Gastroesophageal sphincter (tissue), 4 donors: ENCODE data around the gene MTSS2. TPM values are rescaled to one million over a fixed set of nuclear protein-coding genes. Genes with fewer than 3 reads are reported as not detected.
A peak's percentile ranks its signal among the peaks of the same experiment; 100 is the strongest.

Experiments
- ATAC-seq: fragments of 150-250 bp; one replicate; pipeline ENCODE4 v1.9.1; 2016; ENCODE audit warnings: mild to moderate bottlenecking, moderate library complexity
- H3K27ac ChIP-seq, 4 donors: fragments of 200-600 bp; sonication (generic) in 3 of 4; 1 replicate in 3 of 4; 2 replicates in 1 of 4; pipeline ENCODE4 v1.5.1; 2016 to 2019
- H3K27me3 ChIP-seq: fragments of 200-600 bp; sonication (generic); one replicate; pipeline ENCODE4 v1.5.1; 2019
- H3K36me3 ChIP-seq, 2 donors: fragments of 200-600 bp; sonication (generic); one replicate each; pipeline ENCODE4 v1.5.1; 2019; ENCODE audit warnings: control low read depth in 1 of 2
- H3K4me1 ChIP-seq, 3 donors: fragments of 200-600 bp; sonication (generic); 1 replicate in 2 of 3; 2 replicates in 1 of 3; pipeline ENCODE4 v1.5.1; 2016 to 2019; ENCODE audit warnings: control low read depth in 2 of 3
- H3K4me3 ChIP-seq, 2 donors: fragments of 200-600 bp; sonication (generic); one replicate each; pipeline ENCODE4 v1.5.1; 2019; ENCODE audit warnings: mild to moderate bottlenecking in 1 of 2, moderate library complexity in 1 of 2
- H3K9me3 ChIP-seq, 3 donors: fragments of 200-600 bp; sonication (generic); one replicate each; pipeline ENCODE4 v1.5.1; 2017 to 2019; ENCODE audit warnings: control low read depth in 2 of 3
- EP300 ChIP-seq: sonication (generic); formaldehyde crosslinking; IDR thresholded peaks from one replicate; pipeline ENCODE4 v1.6.1; 2017; ENCODE audit warnings: antibody characterized with exemption, mild to moderate bottlenecking
- POLR2A ChIP-seq, 2 donors: fragments of 450-650 bp; IDR thresholded peaks; one replicate each; pipeline ENCODE4 v1.6.1; 2017; ENCODE audit warnings: antibody characterized with exemption in 2 of 2, mild to moderate bottlenecking in 2 of 2, moderate library complexity in 1 of 2
- POLR2AphosphoS5 ChIP-seq: sonication (generic); formaldehyde crosslinking; IDR thresholded peaks from one replicate; pipeline ENCODE4 v1.6.1; 2017; ENCODE audit warnings: antibody characterized with exemption
- WGBS, 2 donors: methylation state at CpG; one replicate each; pipeline ENCODE4 v1.1.5; 2018; ENCODE audit warnings: low coverage in 1 of 2; 5-methylcytosine and 5-hydroxymethylcytosine counted together
- total RNA-seq, 4 donors: library from RNA; depleted of rRNA; stranded (reverse); fragments of >200 nt; gene quantifications; one replicate each; pipeline ENCODE4 v1.1.0, GENCODE V29; 2016
- TF ChIP-seq, protein P1 (sequence below), 4 experiments: fragments of 200-600 bp in 2 of 4; fragments of 450-650 bp in 2 of 4; sonication (generic) in 1 of 4; IDR thresholded peaks; one replicate each; pipeline ENCODE4 v1.5.1; 2017 to 2019; ENCODE audit warnings: antibody characterized with exemption in 4 of 4, mild to moderate bottlenecking in 2 of 4, moderate library complexity in 2 of 4

MTSS2 gene
- total RNA-seq, 4 donors from 2014 or later = 70.9 to 234 (median 85.9) TPM

DNA sequence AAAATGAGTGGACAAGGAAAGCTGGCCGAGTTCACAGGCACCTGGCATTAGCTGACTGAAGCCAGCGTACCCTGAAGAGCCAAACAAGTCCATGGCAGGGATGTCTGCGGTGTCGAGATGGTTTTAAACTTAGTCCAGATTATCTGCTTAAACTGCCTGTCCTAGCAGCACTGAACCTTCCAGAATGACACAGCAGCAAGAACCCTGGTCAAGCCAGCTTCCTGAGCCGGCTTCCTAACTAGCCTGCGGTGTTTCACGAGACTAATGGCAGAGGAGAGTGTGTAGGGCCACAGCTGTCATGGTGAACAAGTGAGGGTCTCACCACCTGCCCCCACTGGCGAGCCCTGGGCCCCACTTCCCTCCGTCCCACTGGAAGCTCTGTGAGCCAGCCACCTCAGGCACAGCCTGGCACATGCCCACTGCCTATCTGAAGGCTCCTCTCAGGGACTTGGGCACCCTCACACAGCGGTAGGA lies 28.8 kb upstream of the MTSS2 start:
- Histone ChIP-seq H3K9me3 (no peaks in the 10 kb centered on the region), H3K27me3 (no peaks in the 10 kb centered on the region), H3K4me1 (peaks cover 12 to 77% (median 36%) of the 10 kb centered on the region in 3 donors), H3K4me3 (no peak overlapping the region), H3K27ac (peak overlapping the region; percentile 86 to 96 (median 90)), H3K36me3 (no peaks in the 10 kb centered on the region)
- peak; percentile 8 for ATAC-seq
- 44 to 53% methylated on average over 6 to 8 of the region's 10 CpGs for WGBS, 2 donors
- TF ChIP-seq, protein P1, sequence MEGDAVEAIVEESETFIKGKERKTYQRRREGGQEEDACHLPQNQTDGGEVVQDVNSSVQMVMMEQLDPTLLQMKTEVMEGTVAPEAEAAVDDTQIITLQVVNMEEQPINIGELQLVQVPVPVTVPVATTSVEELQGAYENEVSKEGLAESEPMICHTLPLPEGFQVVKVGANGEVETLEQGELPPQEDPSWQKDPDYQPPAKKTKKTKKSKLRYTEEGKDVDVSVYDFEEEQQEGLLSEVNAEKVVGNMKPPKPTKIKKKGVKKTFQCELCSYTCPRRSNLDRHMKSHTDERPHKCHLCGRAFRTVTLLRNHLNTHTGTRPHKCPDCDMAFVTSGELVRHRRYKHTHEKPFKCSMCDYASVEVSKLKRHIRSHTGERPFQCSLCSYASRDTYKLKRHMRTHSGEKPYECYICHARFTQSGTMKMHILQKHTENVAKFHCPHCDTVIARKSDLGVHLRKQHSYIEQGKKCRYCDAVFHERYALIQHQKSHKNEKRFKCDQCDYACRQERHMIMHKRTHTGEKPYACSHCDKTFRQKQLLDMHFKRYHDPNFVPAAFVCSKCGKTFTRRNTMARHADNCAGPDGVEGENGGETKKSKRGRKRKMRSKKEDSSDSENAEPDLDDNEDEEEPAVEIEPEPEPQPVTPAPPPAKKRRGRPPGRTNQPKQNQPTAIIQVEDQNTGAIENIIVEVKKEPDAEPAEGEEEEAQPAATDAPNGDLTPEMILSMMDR (IDR thresholded peaks at IDR 0.05) = no peak
- no peak for TF ChIP-seq POLR2A (IDR thresholded peaks at IDR 0.05)
- no peak for TF ChIP-seq POLR2AphosphoS5
- TF ChIP-seq EP300 = no peak

GRCh38 chr16:70713824-70714223 lies 28.0 kb upstream of the MTSS2 start:
- Histone ChIP-seq H3K4me3 (no peak overlapping the region), H3K27ac (peak overlapping the region; percentile 86 to 96 (median 90)), H3K27me3 (no peaks in the 10 kb centered on the region), H3K36me3 (no peaks in the 10 kb centered on the region), H3K4me1 (peaks cover 12 to 85% (median 36%) of the 10 kb centered on the region in 3 donors), H3K9me3 (no peaks in the 10 kb centered on the region)
- no CpG with 5 or more reads among the region's 10 CpGs for WGBS, 2 donors
- no peak for ATAC-seq
- TF ChIP-seq POLR2AphosphoS5 (no peak), POLR2A (IDR thresholded peaks at IDR 0.05) (no peak), EP300 (no peak)
- TF ChIP-seq, protein P1 (IDR thresholded peaks at IDR 0.05) = no peak

DNA sequence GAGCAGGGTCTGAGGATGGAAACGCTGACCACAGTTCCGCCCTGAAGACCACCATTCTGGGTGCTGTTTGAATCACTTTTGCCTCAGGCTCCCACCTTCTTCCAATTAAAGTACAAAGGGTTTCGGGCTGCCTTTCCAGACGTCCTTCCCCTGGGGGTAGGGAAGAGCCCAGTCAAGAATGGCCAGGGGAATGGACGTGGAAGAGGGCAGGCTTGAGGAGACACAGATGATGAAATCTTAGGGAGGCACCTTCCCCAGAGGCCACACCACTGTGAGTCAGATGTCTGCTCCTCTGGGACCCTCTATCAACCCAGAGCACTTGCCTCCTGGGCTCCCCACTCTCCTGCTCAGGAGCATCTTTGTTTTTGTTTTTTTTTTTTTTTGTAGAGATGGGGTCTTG lies 27.5 kb upstream of the MTSS2 start:
- Histone ChIP-seq H3K27ac (peak overlapping the region in 3 of 4 donors; percentile 89 to 96 (median 92)), H3K4me3 (no peak overlapping the region), H3K27me3 (no peaks in the 10 kb centered on the region), H3K4me1 (peaks cover 12 to 89% (median 36%) of the 10 kb centered on the region in 3 donors), H3K36me3 (no peaks in the 10 kb centered on the region), H3K9me3 (no peaks in the 10 kb centered on the region)
- TF ChIP-seq POLR2A (IDR thresholded peaks at IDR 0.05) (no peak), POLR2AphosphoS5 (no peak), EP300 (no peak)
- TF ChIP-seq, protein P1 (IDR thresholded peaks at IDR 0.05) = no peak
- 94 to 100% methylated on average over 1 to 3 of the region's 5 CpGs for WGBS, 2 donors
- no peak for ATAC-seq

GRCh38 chr16:70712942-70713341 lies 27.1 kb upstream of the MTSS2 start:
- no peak for ATAC-seq
- H3K4me3 ChIP-seq = no peak overlapping the region
- TF ChIP-seq, protein P1 (IDR thresholded peaks at IDR 0.05) = no peak
- 59 to 69% methylated on average over 6 to 11 of the region's 12 CpGs for WGBS, 2 donors
- no peaks in the 10 kb centered on the region for H3K36me3 ChIP-seq
- H3K4me1 ChIP-seq = peaks cover 12 to 93% (median 38%) of the 10 kb centered on the region in 3 donors
- H3K27me3 ChIP-seq = no peaks in the 10 kb centered on the region
- H3K9me3 ChIP-seq = no peaks in the 10 kb centered on the region
- H3K27ac ChIP-seq = peak overlapping the region in 3 of 4 donors; percentile 89 to 96 (median 92)

- ATAC-seq = no peak
- H3K36me3 ChIP-seq = no peaks in the 10 kb centered on the region
- no peaks in the 10 kb centered on the region for H3K27me3 ChIP-seq
- TF ChIP-seq, protein P1 (IDR thresholded peaks at IDR 0.05) = no peak
- TF ChIP-seq POLR2A (IDR thresholded peaks at IDR 0.05) = no peak
- TF ChIP-seq POLR2AphosphoS5 = no peak
- TF ChIP-seq EP300 = no peak
- no peak overlapping the region for H3K4me3 ChIP-seq
- 43 to 90% methylated on average over 1 to 2 of the region's 11 CpGs for WGBS, 2 donors
- peak overlapping the region in 2 of 4 donors; percentile 89 to 92 for H3K27ac ChIP-seq
- H3K9me3 ChIP-seq = no peaks in the 10 kb centered on the region
- peaks cover 12 to 99% (median 43%) of the 10 kb centered on the region in 3 donors for H3K4me1 ChIP-seq
Measured at GRCh38 chr16:70712359-70712758, 26.5 kb upstream of the MTSS2 start.
